Cardiac muscle cell (in vitro differentiated cells and primary cell): ENCODE data around the gene SOBP. TPM values are rescaled to one million over a fixed set of nuclear protein-coding genes. Genes with fewer than 3 reads are reported as not detected.

Source experiments
- DNase-seq, 2 donors: peaks; one replicate each; pipeline versions ENCODE4 v3.0.0 to v3.0.0-alpha.2; 2010 to 2017; ENCODE audit warnings: low read depth in 1 of 2, low spot score in 1 of 2
- H3K27ac ChIP-seq: fragments of 200-600 bp; sonication (generic); 2 replicates; pipeline ENCODE4 v1.5.1; 2016
- H3K27me3 ChIP-seq: fragments of 200-600 bp; sonication (generic); 2 replicates; pipeline ENCODE4 v1.6.0; 2016; ENCODE audit warnings: control low read depth
- H3K36me3 ChIP-seq: fragments of 200-600 bp; sonication (generic); 2 replicates; pipeline ENCODE4 v1.5.1; 2016; ENCODE audit warnings: control low read depth
- H3K4me1 ChIP-seq: fragments of 200-600 bp; sonication (generic); 2 replicates; pipeline ENCODE4 v1.8.1; 2017; ENCODE audit warnings: low read depth, mild to moderate bottlenecking, mixed run types
- H3K4me3 ChIP-seq: fragments of 200-600 bp; sonication (generic); 2 replicates; pipeline ENCODE4 v1.5.1; 2016; ENCODE audit warnings: mild to moderate bottlenecking
- H3K9me3 ChIP-seq: fragments of 200-600 bp; sonication (generic); 2 replicates; pipeline ENCODE4 v1.5.1; 2017; ENCODE audit warnings: low read depth, mild to moderate bottlenecking, control low read depth
- polyA plus RNA-seq: library from polyadenylated mRNA; unstranded; fragments of >200 nt; fragmentation: Nextera tagmentation; extraction: Ambion mirVana; gene quantifications from 2 replicates; pipeline ENCODE4 v1.2.1, GENCODE V29; 2016
- total RNA-seq: library from RNA; depleted of rRNA; stranded (reverse); fragments of >200 nt; gene quantifications from 2 replicates; pipeline ENCODE4 v1.2.3, GENCODE V29; 2016
- TF ChIP-seq, protein P1 (sequence below): IDR thresholded peaks from 2 replicates; pipeline ENCODE4 v1.5.1; 2012; ENCODE audit warnings: low read depth, mild to moderate bottlenecking, low read length

The SOBP gene
- total and polyA plus RNA-seq, 2 experiments from 2014 or later, result 27.5 to 30.8 TPM

DNA sequence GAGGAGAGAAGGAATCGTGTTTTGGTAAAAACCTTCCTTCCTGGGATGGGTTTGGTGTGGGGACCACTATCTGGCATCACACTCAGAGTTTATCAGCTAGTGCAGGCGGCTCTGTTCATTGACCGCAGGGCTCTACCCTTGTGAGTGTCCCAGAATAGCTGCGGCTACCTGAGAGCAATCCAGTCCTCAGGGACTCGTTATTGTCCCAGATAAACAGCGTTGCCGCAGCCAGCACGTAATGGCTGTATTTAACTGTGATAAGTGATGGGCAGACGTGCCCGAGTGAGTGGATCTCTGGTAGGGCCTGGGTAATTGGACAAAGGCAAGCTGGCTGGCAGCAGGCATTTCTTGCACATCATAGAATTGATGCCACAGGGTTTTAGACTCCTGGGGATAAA, 163.3 kb downstream of the SOBP start:
- Histone ChIP-seq H3K36me3 (no peaks in the 10 kb centered on the region), H3K27me3 (no peaks in the 10 kb centered on the region), H3K9me3 (no peaks in the 10 kb centered on the region), H3K27ac (peak overlapping the region; percentile 8), H3K4me1 (peaks cover 36% of the 10 kb centered on the region), H3K4me3 (no peak overlapping the region)
- peak in 1 of 2 donors; percentile 63 for DNase-seq
- TF ChIP-seq, protein P1, sequence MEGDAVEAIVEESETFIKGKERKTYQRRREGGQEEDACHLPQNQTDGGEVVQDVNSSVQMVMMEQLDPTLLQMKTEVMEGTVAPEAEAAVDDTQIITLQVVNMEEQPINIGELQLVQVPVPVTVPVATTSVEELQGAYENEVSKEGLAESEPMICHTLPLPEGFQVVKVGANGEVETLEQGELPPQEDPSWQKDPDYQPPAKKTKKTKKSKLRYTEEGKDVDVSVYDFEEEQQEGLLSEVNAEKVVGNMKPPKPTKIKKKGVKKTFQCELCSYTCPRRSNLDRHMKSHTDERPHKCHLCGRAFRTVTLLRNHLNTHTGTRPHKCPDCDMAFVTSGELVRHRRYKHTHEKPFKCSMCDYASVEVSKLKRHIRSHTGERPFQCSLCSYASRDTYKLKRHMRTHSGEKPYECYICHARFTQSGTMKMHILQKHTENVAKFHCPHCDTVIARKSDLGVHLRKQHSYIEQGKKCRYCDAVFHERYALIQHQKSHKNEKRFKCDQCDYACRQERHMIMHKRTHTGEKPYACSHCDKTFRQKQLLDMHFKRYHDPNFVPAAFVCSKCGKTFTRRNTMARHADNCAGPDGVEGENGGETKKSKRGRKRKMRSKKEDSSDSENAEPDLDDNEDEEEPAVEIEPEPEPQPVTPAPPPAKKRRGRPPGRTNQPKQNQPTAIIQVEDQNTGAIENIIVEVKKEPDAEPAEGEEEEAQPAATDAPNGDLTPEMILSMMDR, result no peak

DNA sequence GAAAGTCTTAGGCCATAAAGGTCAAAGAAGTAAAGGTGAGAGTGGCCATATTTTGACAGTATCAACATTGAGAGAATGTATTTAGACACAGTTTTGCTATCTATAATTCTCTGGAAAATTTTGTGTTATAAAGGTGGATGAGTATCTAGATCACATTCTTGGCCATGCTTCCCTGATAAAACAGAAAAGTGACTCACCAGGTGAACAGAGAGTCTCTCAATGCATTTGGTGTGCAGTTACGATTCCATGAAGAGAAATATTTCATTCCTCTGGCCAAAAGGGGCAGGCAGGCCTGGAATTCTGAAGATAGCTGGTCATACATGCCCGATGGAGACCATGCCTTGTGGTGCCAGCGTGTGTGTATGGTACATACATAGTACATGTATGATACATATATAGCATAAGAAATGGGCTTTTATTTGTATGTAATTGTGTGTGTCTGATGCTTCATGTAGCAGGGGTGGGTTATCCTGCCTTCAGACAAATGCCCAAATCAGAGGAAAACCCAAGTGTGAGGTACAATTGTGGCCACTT, 164.0 kb downstream of the SOBP start:
- H3K27ac ChIP-seq, result peak overlapping the region; percentile 8
- TF ChIP-seq, protein P1, result no peak
- peaks cover 5% of the 10 kb centered on the region for H3K36me3 ChIP-seq
- no peak for DNase-seq
- peaks cover 36% of the 10 kb centered on the region for H3K4me1 ChIP-seq
- no peak overlapping the region for H3K4me3 ChIP-seq
- no peaks in the 10 kb centered on the region for H3K9me3 ChIP-seq
- no peaks in the 10 kb centered on the region for H3K27me3 ChIP-seq

DNA sequence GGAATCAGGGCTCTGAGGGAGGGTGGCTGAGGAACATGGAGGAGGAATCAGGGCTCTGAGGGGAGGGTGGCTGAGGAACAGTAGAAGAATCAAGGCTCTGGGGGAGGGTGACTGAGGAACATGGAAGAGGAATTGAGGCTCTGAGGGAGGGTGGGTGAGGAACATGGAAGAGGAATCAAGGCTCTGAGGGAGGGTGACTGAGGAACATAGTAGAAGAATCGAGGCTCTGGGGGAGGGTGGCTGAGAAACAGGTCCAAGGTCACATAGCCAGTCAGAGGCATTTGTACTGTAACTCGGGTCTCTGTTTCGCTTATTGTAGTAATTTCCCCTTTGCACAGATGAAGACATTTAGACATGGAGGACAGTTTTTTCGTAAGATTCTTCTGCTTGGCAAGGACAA, 164.8 kb downstream of the SOBP start:
- Histone ChIP-seq H3K36me3 (peaks cover 7% of the 10 kb centered on the region), H3K4me3 (no peak overlapping the region), H3K4me1 (peaks cover 36% of the 10 kb centered on the region), H3K27ac (no peak overlapping the region), H3K9me3 (no peaks in the 10 kb centered on the region), H3K27me3 (no peaks in the 10 kb centered on the region)
- no peak for DNase-seq
- TF ChIP-seq, protein P1, result no peak

DNA sequence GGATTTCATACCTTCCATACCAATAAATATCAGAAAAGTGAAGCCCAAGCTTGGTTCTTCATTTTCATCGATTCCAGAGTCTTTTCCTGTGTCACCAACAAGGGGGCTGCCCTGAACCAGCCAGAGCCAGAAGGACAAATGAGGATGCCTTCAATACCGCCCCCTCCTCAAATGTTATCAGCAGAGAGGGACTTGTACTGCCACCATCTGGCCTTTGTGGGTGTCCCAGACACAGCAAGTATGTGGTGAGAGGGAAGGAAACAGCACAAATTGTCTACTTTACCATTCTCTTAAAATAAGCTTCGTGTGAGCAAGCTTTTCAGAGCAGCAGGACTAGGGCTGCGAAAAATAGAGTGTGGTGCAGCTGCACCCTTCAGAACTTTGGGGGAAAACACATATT, 165.3 kb downstream of the SOBP start:
- Histone ChIP-seq H3K36me3 (peaks cover 9% of the 10 kb centered on the region), H3K27ac (no peak overlapping the region), H3K27me3 (no peaks in the 10 kb centered on the region), H3K9me3 (no peaks in the 10 kb centered on the region), H3K4me1 (peaks cover 36% of the 10 kb centered on the region), H3K4me3 (no peak overlapping the region)
- peak in 1 of 2 donors; percentile 52 for DNase-seq
- TF ChIP-seq, protein P1, result no peak

DNA sequence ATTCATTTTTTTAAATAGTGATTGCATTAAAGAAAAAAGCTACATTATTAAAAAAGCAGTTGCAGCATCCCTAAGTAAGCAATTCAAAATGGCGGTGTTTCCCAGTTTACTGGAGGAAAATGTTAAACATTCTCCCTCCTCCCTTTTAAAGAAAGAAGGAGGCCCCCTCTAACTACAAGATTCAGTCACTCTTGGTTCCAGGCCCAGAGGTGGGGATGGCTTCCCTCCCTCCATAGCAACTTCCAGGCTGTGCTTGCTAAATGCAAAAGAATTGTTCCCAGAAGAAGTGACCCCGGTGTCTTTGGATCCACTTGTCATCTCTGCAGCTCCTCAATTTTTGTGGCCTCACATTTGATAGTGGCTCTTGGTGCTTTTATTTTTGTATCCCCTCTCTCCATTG, 165.9 kb downstream of the SOBP start:
- TF ChIP-seq, protein P1, result no peak

More for the DNA sequence above, 165.9 kb downstream of the SOBP start:
- Histone ChIP-seq H3K9me3 (no peaks in the 10 kb centered on the region), H3K27me3 (no peaks in the 10 kb centered on the region), H3K27ac (no peak overlapping the region), H3K36me3 (peaks cover 9% of the 10 kb centered on the region), H3K4me1 (peaks cover 36% of the 10 kb centered on the region), H3K4me3 (no peak overlapping the region)
- DNase-seq, result no peak
